DMS53 treated with DMSO at 0.1 percent for 48 hours (cell line): ENCODE results near the gene COL9A2.

Experiments used
- DNase-seq: peaks from one replicate; lab custom pipeline; 2025; ENCODE audit not compliant: unreplicated experiment; lab: John Stamatoyannopoulos, UW

COL9A2 gene

GRCh38 chr1:40318970-40319621 lies 2.0 kb upstream of the COL9A2 start:
- DNase-seq = no peak

GRCh38 chr1:40318476-40318875 lies 1.4 kb upstream of the COL9A2 start:
- DNase-seq = no peak

GRCh38 chr1:40317394-40318074 lies 448 bp upstream of the COL9A2 start:
- DNase-seq = no peak

- DNase-seq = peak; percentile 26
Observed at GRCh38 chr1:40315795-40316594, 1.1 kb downstream of the COL9A2 start.

- peak; percentile 70 for DNase-seq
Observed at GRCh38 chr1:40315239-40315794, 1.8 kb downstream of the COL9A2 start.

- no peak for DNase-seq
Observed at GRCh38 chr1:40314721-40315238, 2.3 kb downstream of the COL9A2 start.

- DNase-seq = no peak
Observed at GRCh38 chr1:40313958-40314720, 2.9 kb downstream of the COL9A2 start.

- DNase-seq = no peak
Observed at GRCh38 chr1:40313329-40313957, 3.6 kb downstream of the COL9A2 start.

GRCh38 chr1:40312238-40313205 lies 4.6 kb downstream of the COL9A2 start:
- no peak for DNase-seq

GRCh38 chr1:40311692-40312091 lies 5.4 kb downstream of the COL9A2 start:
- no peak for DNase-seq

GRCh38 chr1:40310983-40311642 lies 6.0 kb downstream of the COL9A2 start:
- DNase-seq = no peak

GRCh38 chr1:40310129-40310461 lies 7.0 kb downstream of the COL9A2 start:
- no peak for DNase-seq

GRCh38 chr1:40309374-40310128 lies 7.5 kb downstream of the COL9A2 start:
- DNase-seq = no peak

- no peak for DNase-seq
Observed at GRCh38 chr1:40308036-40308727, 8.9 kb downstream of the COL9A2 start.

GRCh38 chr1:40307186-40307585 lies 9.9 kb downstream of the COL9A2 start:
- no peak for DNase-seq

- DNase-seq = no peak
Observed at GRCh38 chr1:40306296-40306695, 10.8 kb downstream of the COL9A2 start.

GRCh38 chr1:40305871-40306270 lies 11.2 kb downstream of the COL9A2 start:
- no peak for DNase-seq
